Stimulated activated CD4-positive, alpha-beta T cell treated with anti-CD3 and anti-CD28 coated beads, Interleukin-1b, Interleukin-23, amount 100 ng/mL, for 1 hour (primary cell): ENCODE results near the gene MS4A6A.
"Not testable (repeated sequence)": the region's sequence is repeated elsewhere in the genome, so short reads cannot be mapped to it uniquely, and the experiment has no call there.

Experiments
- DNase-seq, 2 donors: peaks; one replicate each; pipeline ENCODE4 v3.0.0-alpha.2; 2020; ENCODE audit warnings: low read depth in 2 of 2

MS4A6A gene

GRCh38 chr11:60182541-60183330 is at the start of gene MS4A6A:
TSS of gene MS4A6A (minus strand) at chr11:60183083. CDS start at chr11:60181727, 1,356 bp downstream.
- DNase-seq, result no peak

GRCh38 chr11:60230681-60231080 is 47.8 kb upstream of the MS4A6A start:
- DNase-seq, result no peak

GRCh38 chr11:60222141-60222540 is 39.3 kb upstream of the MS4A6A start:
- DNase-seq, result no peak

GRCh38 chr11:60221692-60222091 is 38.8 kb upstream of the MS4A6A start:
- DNase-seq, result no peak

- no peak for DNase-seq
Observed at GRCh38 chr11:60221181-60221580, 38.3 kb upstream of the MS4A6A start.

GRCh38 chr11:60214386-60214785 is 31.5 kb upstream of the MS4A6A start:
- no peak for DNase-seq

- DNase-seq, result no peak
Observed at GRCh38 chr11:60211206-60211605, 28.3 kb upstream of the MS4A6A start.

- DNase-seq, result no peak
Observed at GRCh38 chr11:60209977-60210376, 27.1 kb upstream of the MS4A6A start.

GRCh38 chr11:60208951-60209350 is 26.1 kb upstream of the MS4A6A start:
- no peak for DNase-seq

- no peak for DNase-seq
Observed at GRCh38 chr11:60208146-60208895, 25.4 kb upstream of the MS4A6A start.

- DNase-seq, result no peak
Observed at GRCh38 chr11:60206616-60207015, 23.7 kb upstream of the MS4A6A start.

- no peak for DNase-seq
Observed at GRCh38 chr11:60204922-60205321, 22.0 kb upstream of the MS4A6A start.

GRCh38 chr11:60201334-60201733 is 18.5 kb upstream of the MS4A6A start:
- not testable (repeated sequence) for DNase-seq

GRCh38 chr11:60197442-60197841 is 14.6 kb upstream of the MS4A6A start:
- no peak for DNase-seq

GRCh38 chr11:60195923-60196368 is 13.1 kb upstream of the MS4A6A start:
- no peak for DNase-seq

- DNase-seq, result no peak
Observed at GRCh38 chr11:60194511-60194910, 11.6 kb upstream of the MS4A6A start.

- DNase-seq, result peak; percentile 23 to 38
Observed at GRCh38 chr11:60193687-60194433, 11.0 kb upstream of the MS4A6A start.

- not testable (repeated sequence) for DNase-seq
Observed at GRCh38 chr11:60192564-60192963, 9.7 kb upstream of the MS4A6A start.

- not testable (repeated sequence) for DNase-seq
Observed at GRCh38 chr11:60188481-60188880, 5.6 kb upstream of the MS4A6A start.

- DNase-seq, result not testable (repeated sequence)
Observed at GRCh38 chr11:60186128-60186527, 3.2 kb upstream of the MS4A6A start.

GRCh38 chr11:60185512-60185827 is 2.6 kb upstream of the MS4A6A start:
- not testable (repeated sequence) for DNase-seq

- no peak for DNase-seq
Observed at GRCh38 chr11:60184824-60185511, 2.1 kb upstream of the MS4A6A start.
